Body of pancreas (tissue), 4 donors: Measurements from ENCODE around the gene TEDDM1.

Experiments
- CTCF ChIP-seq, 7 experiments: fragments of 450-650 bp in 4 of 7; fragments of 200-600 bp in 3 of 7; sonication (generic) in 3 of 7; IDR thresholded peaks; one replicate each; pipeline ENCODE4 v1.5.1; 2016 to 2019; ENCODE audit warnings: antibody characterized with exemption in 7 of 7
- POLR2A ChIP-seq, 3 donors: fragments of 450-650 bp; IDR thresholded peaks; one replicate each; pipeline ENCODE4 v1.6.1; 2016; ENCODE audit warnings: antibody characterized with exemption in 3 of 3, mild to moderate bottlenecking in 2 of 3

DNA sequence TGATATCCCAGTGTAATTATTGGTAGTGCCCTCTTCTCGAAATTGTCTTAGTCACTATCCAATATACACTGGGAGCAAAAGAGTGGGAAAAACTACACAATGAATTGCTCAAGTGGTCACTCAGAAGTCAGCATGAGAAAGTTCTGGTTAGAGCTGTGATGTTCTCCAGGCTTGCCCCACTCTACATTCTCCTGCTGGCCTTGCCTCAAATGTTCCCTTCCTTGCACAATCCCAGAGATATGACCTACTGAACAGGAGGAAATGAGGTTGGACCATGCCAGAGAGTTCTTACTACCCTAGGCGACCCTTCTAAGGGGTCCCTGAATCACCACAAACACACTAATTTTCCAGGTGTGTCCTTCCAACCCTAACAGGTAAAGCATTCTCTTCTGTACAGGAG lies 49.6 kb downstream of the TEDDM1 start:
- TF ChIP-seq CTCF (IDR thresholded peaks at IDR 0.05) (no peak), POLR2A (IDR thresholded peaks at IDR 0.05) (no peak)
